Measurements from ENCODE around the gene MOB3B. TPM values are rescaled to one million over a fixed set of nuclear protein-coding genes. Genes with fewer than 3 reads are reported as not detected.

MOB3B gene
- total RNA-seq, 1 experiment from 2014 or later, result 0.03 TPM

- Histone ChIP-seq H3K4me3 (ENCODE audit: low read depth in 2 of 2, low read length in 2 of 2) (no peak overlapping the region), H3K4me1 (ENCODE audit: control insufficient read depth, insufficient read depth, low read length) (no peaks in the 10 kb centered on the region), H3K9me3 (ENCODE audit: control insufficient read depth, insufficient read depth, low read depth, low read length) (no peaks in the 10 kb centered on the region), H3K27ac (ENCODE audit: low read length) (no peak overlapping the region), H3K36me3 (ENCODE audit: control insufficient read depth, insufficient read depth, low read length) (no peaks in the 10 kb centered on the region), H3K27me3 (ENCODE audit: control insufficient read depth, insufficient read depth, low read length) (no peaks in the 10 kb centered on the region)
- CTCF ChIA-PET, result no interaction called here
- POLR2A ChIA-PET, result no interaction called here
- BruUV-seq (replicated peaks), result no TSS peak
- DNase-seq (ENCODE audit: low read depth, low spot score) (no peak), ATAC-seq (no peak)
- in situ Hi-C loops (cut with HindIII; ENCODE audit: low pct_unique_long_range_greater_than_20kb, low sequenced_read_pairs) (no loop called here), intact Hi-C loops (cut with micrococcal nuclease; ENCODE audit: unreplicated experiment) (no loop called here)
- TF ChIP-seq SIN3A (IDR thresholded peaks at IDR 0.05; ENCODE audit: borderline replicate concordance, insufficient read depth, low read depth, low read length), result no peak
- no peak for TF ChIP-seq CTCF (IDR thresholded peaks at IDR 0.05)
- TF ChIP-seq, protein P1, sequence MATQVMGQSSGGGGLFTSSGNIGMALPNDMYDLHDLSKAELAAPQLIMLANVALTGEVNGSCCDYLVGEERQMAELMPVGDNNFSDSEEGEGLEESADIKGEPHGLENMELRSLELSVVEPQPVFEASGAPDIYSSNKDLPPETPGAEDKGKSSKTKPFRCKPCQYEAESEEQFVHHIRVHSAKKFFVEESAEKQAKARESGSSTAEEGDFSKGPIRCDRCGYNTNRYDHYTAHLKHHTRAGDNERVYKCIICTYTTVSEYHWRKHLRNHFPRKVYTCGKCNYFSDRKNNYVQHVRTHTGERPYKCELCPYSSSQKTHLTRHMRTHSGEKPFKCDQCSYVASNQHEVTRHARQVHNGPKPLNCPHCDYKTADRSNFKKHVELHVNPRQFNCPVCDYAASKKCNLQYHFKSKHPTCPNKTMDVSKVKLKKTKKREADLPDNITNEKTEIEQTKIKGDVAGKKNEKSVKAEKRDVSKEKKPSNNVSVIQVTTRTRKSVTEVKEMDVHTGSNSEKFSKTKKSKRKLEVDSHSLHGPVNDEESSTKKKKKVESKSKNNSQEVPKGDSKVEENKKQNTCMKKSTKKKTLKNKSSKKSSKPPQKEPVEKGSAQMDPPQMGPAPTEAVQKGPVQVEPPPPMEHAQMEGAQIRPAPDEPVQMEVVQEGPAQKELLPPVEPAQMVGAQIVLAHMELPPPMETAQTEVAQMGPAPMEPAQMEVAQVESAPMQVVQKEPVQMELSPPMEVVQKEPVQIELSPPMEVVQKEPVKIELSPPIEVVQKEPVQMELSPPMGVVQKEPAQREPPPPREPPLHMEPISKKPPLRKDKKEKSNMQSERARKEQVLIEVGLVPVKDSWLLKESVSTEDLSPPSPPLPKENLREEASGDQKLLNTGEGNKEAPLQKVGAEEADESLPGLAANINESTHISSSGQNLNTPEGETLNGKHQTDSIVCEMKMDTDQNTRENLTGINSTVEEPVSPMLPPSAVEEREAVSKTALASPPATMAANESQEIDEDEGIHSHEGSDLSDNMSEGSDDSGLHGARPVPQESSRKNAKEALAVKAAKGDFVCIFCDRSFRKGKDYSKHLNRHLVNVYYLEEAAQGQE (IDR thresholded peaks at IDR 0.05; ENCODE audit: insufficient read depth in 1 of 2, low read depth in 2 of 2, low read length in 1 of 2), result no peak
- TF ChIP-seq POLR2AphosphoS5 (IDR thresholded peaks at IDR 0.05; ENCODE audit: low read depth, low read length), result no peak
- TF ChIP-seq TCF7L2 (IDR thresholded peaks at IDR 0.05; ENCODE audit: low read depth, low read length), result no peak
These were observed 193.5 kb downstream of the MOB3B start for GRCh38 chr9:27336126-27336525.

GRCh38 chr9:27335075-27335474 lies 194.5 kb downstream of the MOB3B start:
- intact Hi-C loops (cut with micrococcal nuclease; ENCODE audit: unreplicated experiment), result no loop called here
- TF ChIP-seq POLR2AphosphoS5 (IDR thresholded peaks at IDR 0.05; ENCODE audit: low read depth, low read length), result no peak
- no peak for TF ChIP-seq SIN3A (IDR thresholded peaks at IDR 0.05; ENCODE audit: borderline replicate concordance, insufficient read depth, low read depth, low read length)
- no peak for TF ChIP-seq TCF7L2 (IDR thresholded peaks at IDR 0.05; ENCODE audit: low read depth, low read length)
- TF ChIP-seq, protein P1 (IDR thresholded peaks at IDR 0.05; ENCODE audit: insufficient read depth in 1 of 2, low read depth in 2 of 2, low read length in 1 of 2), result no peak
- no peak for TF ChIP-seq CTCF (IDR thresholded peaks at IDR 0.05)
- DNase-seq (ENCODE audit: low read depth, low spot score) (no peak), ATAC-seq (no peak)
- no peak overlapping the region for H3K4me3 ChIP-seq (ENCODE audit: low read depth in 2 of 2, low read length in 2 of 2)
- no peaks in the 10 kb centered on the region for H3K27me3 ChIP-seq (ENCODE audit: control insufficient read depth, insufficient read depth, low read length)
- in situ Hi-C loops (cut with HindIII; ENCODE audit: low pct_unique_long_range_greater_than_20kb, low sequenced_read_pairs), result no loop called here
- no peaks in the 10 kb centered on the region for H3K4me1 ChIP-seq (ENCODE audit: control insufficient read depth, insufficient read depth, low read length)
- no peak overlapping the region for H3K27ac ChIP-seq (ENCODE audit: low read length)
- CTCF ChIA-PET, result no interaction called here
- POLR2A ChIA-PET, result no interaction called here
- BruUV-seq (replicated peaks), result no TSS peak
- H3K9me3 ChIP-seq (ENCODE audit: control insufficient read depth, insufficient read depth, low read depth, low read length), result no peaks in the 10 kb centered on the region
- H3K36me3 ChIP-seq (ENCODE audit: control insufficient read depth, insufficient read depth, low read length), result no peaks in the 10 kb centered on the region

All from Panc1 (cell line).